ENCODE data around the gene PYGO2.

The PYGO2 gene

GRCh38 chr1:154960446-154961136 lies 991 bp downstream of the PYGO2 start:
- DNase-seq (ENCODE audit: low read depth) = peak; percentile 14

DNA sequence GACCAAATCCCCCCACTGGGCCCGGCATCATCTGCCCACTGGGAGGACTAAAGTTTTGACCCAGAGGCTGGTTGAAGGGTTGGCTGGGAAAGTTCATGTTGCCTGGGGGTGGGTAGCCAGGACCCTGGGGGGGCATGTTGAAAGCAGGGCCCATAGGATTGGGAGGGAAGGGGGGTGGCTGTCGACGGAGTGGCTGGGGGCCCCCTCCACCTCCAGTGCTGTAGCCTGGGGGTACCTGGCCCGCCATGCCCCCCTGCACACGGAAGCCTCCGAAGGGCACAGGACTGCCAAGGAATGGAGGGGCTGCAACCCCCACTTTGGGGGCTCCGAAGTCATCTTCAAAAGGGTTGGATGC lies 2.2 kb downstream of the PYGO2 start:
- DNase-seq (ENCODE audit: low read depth) = no peak

DNA sequence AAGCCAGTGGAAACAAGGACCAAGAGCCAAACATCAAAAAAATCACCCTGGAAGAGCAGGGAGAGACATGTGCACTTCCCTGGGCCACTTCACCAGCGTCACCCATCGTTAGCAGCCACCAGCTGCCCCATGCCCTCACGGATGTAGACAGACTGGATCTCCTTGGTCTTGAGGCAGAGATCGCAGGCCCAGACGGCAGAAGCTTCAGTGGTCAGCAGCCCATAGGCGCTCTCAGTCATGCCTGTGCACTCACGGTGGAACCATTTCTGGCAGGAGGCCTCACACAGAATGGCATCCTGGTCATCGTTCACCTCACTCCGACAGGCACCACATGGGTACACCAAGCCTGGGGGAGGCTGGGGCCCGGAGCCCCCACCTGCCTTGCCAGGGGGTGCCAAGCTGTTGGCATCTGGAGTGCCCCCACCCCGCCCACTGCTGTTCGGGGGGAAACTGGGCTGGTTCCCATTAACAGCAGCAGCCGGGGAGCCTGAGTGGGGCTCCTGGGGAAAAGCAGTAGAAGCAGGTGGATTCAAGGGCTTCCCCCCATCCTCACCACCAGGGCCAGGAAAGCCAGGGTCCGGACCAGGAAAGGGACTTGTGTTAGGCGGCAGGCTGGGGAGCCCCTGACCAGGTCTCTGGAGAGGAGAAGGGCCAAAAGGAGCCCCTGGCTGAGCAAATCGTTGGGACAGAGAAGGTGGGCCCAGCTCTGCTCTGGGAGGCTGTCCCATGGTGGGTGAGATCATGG lies 2.7 kb downstream of the PYGO2 start:
- DNase-seq (ENCODE audit: low read depth) = no peak

GRCh38 chr1:154958036-154958435 lies 3.5 kb downstream of the PYGO2 start:
- DNase-seq (ENCODE audit: low read depth) = no peak

- no peak for DNase-seq (ENCODE audit: low read depth)
Measured at GRCh38 chr1:154957091-154957657, 4.4 kb downstream of the PYGO2 start.

GRCh38 chr1:154956544-154956941 lies 5.0 kb downstream of the PYGO2 start:
- no peak for DNase-seq (ENCODE audit: low read depth)

GRCh38 chr1:154955718-154956543 lies 5.7 kb downstream of the PYGO2 start, which contains the start of gene PBXIP1:
TSS of gene PBXIP1 (minus strand) at chr1:154956099. CDS start at chr1:154953721, 2,378 bp downstream.
- DNase-seq (ENCODE audit: low read depth) = peak; percentile 85

DNA sequence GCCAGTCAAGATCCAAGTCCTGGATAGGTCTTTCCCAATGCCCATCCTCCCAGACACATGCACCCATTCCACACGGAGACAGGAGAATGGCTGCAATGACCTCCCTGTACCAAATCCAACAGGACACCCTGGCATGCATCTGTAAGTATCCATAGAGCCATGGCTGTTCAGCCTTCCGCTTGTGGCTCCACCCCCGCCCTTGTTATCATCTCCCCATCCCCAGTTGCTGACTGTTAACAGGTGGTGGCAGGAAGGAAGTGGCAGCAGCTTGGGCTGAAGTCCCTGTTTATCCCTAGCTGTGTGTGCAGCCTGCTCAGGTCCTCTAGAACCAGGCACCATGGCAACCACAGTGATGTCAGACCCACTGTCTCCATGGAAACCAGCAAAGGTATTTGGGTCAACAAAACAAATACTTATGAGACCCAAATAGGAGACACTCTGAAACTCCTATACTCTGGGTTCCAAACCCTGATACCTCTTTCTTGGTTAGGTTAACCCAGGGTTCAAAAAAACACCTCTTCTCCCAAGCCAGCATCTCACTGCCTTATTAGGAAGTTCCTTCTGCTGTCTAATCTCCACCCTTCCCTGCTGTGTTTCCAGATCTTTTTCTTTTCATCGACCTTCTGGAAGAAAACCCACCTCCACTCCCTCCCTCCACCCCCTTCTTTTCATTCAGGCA lies 6.4 kb downstream of the PYGO2 start:
- DNase-seq (ENCODE audit: low read depth) = peak; percentile 78

DNA sequence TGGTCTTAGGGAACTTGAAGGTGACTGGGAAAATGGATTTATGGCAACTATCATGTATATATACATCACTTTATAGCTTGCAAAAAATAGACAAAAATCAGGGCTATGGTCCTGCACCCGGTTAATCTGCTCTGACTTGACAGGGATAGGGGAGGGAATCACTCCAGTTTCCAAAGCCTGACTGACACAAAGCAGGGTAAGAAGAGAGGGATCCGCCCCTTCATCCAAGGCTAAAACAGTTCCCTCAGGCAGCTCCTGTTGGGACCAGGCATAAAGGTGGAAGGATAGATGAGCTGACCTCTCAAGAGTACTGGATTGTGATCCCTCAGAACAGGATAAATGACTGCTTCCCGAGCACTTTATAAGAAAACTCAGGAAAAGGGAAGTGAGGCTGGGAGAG lies 7.0 kb downstream of the PYGO2 start:
- DNase-seq (ENCODE audit: low read depth) = no peak

GRCh38 chr1:154953611-154954038 lies 8.0 kb downstream of the PYGO2 start:
- DNase-seq (ENCODE audit: low read depth) = no peak

GRCh38 chr1:154952664-154953063 lies 8.9 kb downstream of the PYGO2 start:
- no peak for DNase-seq (ENCODE audit: low read depth)

- DNase-seq (ENCODE audit: low read depth) = peak; percentile 26
Measured at GRCh38 chr1:154951901-154952657, 9.5 kb downstream of the PYGO2 start.

GRCh38 chr1:154948079-154948478 lies 13.5 kb downstream of the PYGO2 start:
- DNase-seq (ENCODE audit: low read depth) = no peak

- no peak for DNase-seq (ENCODE audit: low read depth)
Measured at GRCh38 chr1:154945962-154946850, 15.4 kb downstream of the PYGO2 start.

DNA sequence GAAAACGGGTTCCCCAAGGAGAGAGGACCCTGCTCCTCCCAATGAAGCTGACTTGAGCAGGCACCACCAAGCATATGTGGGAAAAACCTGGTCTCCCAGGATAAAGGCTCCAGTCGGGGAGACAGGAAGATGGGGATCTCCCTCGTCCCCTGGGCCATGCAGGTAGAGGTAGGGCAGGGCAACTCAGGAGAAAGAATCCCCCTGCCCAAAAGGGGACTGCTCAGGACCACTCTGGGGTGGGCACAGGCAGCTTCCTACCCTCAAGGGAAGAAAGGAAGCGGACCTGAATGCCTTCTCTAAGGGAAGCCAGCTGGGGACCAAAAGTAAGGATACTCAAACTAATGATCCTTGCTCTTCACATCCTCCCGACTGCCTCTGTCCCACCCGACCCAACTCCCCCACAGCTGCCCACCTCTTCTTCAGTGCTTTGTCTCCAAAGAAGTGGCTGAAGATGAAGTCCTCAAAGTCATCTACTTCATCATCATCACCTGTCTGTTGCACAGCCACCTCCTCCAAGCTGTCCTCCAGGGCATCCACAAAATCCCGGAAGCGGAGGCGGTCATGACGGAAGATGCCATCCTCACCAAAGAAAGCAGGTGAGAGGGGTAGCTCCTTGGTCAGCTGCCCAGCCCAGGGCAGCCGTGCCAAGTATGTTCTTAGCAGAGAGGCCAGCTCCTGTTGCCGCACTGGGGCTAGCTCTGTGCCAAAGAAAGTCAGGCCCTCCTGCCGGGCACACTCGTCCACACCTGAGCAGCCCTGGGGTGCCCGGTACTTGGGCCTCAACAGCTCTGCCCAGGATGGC lies 16.2 kb downstream of the PYGO2 start:
- DNase-seq (ENCODE audit: low read depth) = no peak

DNA sequence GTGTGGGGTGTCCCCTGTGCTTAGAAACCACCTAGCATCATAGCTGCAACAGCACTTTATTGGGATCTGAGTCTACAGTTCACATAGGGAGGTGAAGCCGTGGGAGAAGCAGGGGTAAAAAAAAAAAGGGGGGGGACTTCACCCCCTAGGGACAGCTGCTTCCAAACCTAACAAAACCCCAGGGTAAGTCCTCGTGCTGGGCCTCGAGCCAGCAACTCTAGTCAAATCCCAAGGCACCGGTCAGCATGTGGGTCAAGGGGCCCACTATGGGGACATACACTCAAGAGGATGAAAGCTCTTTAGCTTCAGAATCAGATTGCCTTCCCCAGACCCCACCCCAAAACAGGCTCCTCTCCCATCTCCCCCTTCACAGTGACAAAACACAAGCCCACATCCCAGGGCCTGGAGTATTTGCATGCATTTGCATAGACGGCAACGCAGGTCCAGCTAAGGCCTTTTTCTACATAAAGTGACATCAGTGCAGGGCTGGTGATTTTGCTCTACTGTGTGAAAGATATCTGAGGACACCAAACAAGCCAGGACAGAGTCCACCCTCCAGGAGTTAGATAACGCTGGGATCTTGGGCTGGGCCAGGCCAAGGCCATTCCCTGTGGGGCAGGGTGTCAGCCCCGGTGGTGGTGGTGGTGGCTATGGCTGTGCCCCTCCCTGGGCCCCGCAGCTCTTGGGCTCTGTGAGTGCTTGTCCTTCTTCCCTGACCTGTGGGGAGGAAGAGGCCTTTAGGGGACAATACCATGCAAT lies 17.0 kb downstream of the PYGO2 start:
- no peak for DNase-seq (ENCODE audit: low read depth)

- peak; percentile 14 for DNase-seq (ENCODE audit: low read depth)
Measured at GRCh38 chr1:154943649-154944400, 17.8 kb downstream of the PYGO2 start.
